Measurements from ENCODE around the gene RHBDD3.

GRCh38 chr22:29231971-29232959 is 35.5 kb downstream of the RHBDD3 start:
- TF ChIP-seq ZNF282 (CRISPR knock-in tag; IDR thresholded peaks at IDR 0.05) = no peak
- no peak for TF ChIP-seq ZSCAN29 (IDR thresholded peaks at IDR 0.05)
- TF ChIP-seq JUN (IDR thresholded peaks at IDR 0.05; ENCODE audit: borderline replicate concordance, low read depth, low read length) = no peak
- TF ChIP-seq JUN (CRISPR knock-in tag; IDR thresholded peaks at IDR 0.05; ENCODE audit: borderline replicate concordance) = no peak
- no peak for TF ChIP-seq MXI1 (IDR thresholded peaks at IDR 0.05; ENCODE audit: low read depth, low read length)
- no peak for TF ChIP-seq POU5F1 (IDR thresholded peaks at IDR 0.05; ENCODE audit: borderline replicate concordance, low read depth, low read length, partially characterized antibody)
- no peak for TF ChIP-seq SIRT6 (IDR thresholded peaks at IDR 0.05; ENCODE audit: low read depth, low read length)
- TF ChIP-seq MTA3 (IDR thresholded peaks at IDR 0.05; ENCODE audit: borderline replicate concordance) = no peak

Data from K562 (cell line).